H4 (cell line): ENCODE measurements around the gene CRISP2. TPM values are rescaled to one million over a fixed set of nuclear protein-coding genes. Genes with fewer than 3 reads are reported as not detected.

Experiments used
- DNase-seq: peaks from one replicate; pipeline ENCODE4 v3.0.0-alpha.2; 2015; ENCODE audit warnings: low spot score
- total RNA-seq: library from RNA; depleted of rRNA; stranded (reverse); fragments of >200 nt; shearing (Covaris generic); gene quantifications from 2 replicates; pipeline ENCODE4 v1.2.3, GENCODE V29; 2014; rRNA removed

The CRISP2 gene
- total RNA-seq, 1 experiment from 2014 or later: 0.23 TPM

DNA sequence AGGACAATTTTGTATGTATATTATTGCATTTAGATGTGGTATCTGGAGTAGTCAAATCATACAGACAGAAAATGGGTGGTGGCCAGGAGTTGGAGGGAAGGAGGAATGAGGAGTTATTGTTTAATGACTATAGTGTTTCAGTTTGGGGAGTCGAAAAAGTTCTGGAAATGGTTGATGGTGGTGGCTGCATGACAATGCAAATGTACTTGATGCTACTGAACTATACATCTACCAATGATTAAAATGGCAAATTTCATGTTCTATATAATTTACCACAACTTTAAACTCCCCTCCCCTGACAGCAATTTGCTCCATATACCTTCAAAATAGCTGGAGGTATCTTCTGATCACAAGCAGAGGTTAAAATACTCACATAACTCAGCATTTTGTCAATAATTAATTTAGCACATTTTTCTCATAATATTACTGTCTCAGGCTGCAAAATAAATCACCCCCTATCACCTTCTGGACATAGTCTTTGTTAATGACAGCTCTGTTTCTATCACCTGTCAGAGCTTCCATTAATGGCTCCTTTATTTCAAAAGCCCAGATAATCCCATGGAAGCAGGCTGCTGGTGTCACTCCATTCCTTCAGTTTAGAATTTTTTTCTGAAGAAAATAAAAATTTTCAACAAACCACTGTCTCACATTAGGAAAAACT lies 51.0 kb downstream of the CRISP2 start:
- no peak for DNase-seq

DNA sequence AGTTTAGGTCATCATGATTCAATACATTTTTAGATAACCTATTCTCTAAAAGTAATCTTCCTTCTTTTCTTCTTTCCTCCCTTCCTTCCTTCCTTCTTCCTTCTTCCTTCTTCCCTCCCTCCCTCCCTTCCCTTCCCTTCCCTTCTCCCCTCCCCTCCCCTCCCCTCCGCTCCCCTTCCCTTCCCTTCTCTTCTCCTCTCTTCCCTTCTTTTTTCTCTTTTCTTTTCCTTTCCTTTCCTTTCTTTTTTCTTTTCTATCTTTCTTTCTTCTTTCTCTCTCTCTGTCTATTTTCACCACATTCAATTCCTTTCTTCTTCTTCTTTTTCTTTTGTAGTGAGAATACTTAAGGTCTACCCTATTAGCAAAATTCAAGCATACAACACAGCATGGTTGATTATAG lies 59.4 kb downstream of the CRISP2 start:
- no peak for DNase-seq

DNA sequence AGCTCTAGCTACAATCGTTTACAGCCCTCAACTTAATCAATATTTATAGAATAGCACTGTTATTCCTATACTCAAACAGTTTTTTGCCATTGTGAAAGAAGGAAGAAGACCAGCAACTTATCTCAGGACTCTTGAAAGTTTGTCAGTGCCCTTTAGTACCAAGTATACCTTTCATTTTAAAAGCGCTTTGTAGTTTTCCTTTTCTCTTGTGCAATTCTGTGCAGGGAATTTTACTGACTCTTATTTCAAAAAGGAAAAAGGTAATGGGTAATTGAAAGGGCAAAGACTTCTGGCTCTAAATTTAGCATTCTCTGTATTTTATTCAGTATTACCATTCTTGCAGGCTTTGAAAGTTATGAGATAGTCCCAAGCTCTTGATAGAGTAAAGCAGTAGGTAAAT lies 59.9 kb downstream of the CRISP2 start:
- DNase-seq: no peak

DNA sequence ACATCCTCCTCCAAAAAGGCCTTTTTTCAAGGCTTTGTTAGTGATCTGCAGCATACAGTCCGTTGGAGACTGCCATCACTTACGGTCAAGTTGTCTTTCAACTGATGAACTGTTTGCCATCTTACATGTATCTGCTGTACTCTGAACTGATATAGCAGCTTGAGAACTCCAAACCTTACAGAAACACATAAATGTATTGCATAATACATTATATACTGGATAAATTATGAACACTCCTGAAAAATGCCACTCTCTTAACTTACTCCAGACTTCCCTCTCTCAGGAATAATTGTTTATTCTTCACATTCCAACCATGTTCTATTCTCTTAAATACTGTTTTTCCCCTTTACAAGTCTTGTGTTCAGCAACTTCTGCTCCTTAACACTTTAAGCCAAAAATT lies 62.1 kb downstream of the CRISP2 start:
- no peak for DNase-seq

DNA sequence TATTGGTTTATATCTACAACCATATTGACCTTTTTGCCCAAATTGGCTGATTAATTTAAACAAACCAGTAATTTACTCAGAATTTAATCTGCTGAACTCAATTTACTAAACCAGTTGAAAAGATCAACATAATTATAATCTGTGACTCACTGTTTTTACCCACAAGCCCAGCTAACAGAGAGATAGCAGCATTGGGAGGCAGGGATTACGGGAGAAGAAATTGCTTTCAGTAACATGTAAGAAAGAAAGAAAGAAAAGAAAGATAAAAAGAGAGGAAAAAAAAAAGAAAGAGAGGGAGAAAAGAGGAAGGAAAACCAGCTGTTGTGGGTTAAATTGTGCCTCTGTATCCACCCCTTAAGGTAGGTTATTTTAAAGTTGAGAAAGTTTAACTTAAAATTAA lies 63.4 kb downstream of the CRISP2 start:
- peak; percentile 14 for DNase-seq

DNA sequence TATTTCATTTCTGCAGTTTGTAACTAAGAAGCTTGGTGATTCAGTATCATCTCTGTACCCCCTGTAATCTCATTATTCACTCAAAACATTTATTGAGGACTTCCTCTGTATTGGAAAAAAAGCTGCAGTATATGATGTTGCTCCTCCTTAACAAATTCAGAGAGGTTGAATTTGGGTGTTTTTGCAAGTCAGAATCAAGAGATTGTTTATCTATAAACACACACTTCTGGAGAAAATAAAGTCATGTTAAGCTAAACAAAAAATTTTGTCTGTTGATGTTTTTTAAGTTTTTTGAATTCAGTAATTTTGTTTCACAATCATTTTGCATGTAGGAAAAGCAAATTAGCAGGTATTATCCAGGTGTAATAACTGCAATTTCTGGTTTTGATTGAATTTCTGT lies 65.3 kb downstream of the CRISP2 start:
- DNase-seq: no peak

DNA sequence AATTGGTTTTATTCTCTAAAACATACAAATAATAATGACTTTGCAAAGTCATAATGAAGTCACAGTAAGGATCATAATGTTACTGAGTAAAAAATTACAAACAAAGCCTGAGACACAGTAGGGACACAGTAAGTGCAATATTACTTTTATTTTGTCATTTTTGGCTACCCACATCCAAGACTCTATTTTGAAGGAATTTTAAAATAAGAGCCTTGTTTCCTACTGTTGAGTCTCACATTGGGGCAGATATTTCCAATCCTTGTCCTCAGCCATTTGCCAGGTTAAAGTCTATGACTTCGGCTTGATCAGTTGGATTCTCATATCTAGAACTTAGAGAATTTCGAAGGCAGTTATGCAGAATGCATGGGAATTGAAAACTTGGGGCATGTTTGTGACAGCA lies 65.9 kb downstream of the CRISP2 start:
- no peak for DNase-seq

DNA sequence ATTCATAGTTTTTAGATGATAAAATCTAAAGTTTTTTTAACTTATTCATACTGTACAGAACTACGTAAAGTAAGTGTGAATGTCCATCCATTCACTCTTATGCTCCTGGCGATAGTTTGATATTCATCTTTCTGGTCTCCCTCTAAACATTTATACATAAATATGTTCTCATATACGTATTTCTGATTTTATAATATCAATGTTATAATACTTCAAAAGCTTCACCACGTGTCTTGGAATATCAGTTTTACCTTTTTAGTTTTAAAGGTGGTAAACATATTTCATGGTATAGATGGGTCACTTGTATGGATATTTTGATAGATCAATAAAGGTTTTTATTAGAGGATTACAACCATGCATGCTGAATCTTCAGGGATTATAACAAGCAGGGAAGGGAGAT lies 66.4 kb downstream of the CRISP2 start:
- no peak for DNase-seq

DNA sequence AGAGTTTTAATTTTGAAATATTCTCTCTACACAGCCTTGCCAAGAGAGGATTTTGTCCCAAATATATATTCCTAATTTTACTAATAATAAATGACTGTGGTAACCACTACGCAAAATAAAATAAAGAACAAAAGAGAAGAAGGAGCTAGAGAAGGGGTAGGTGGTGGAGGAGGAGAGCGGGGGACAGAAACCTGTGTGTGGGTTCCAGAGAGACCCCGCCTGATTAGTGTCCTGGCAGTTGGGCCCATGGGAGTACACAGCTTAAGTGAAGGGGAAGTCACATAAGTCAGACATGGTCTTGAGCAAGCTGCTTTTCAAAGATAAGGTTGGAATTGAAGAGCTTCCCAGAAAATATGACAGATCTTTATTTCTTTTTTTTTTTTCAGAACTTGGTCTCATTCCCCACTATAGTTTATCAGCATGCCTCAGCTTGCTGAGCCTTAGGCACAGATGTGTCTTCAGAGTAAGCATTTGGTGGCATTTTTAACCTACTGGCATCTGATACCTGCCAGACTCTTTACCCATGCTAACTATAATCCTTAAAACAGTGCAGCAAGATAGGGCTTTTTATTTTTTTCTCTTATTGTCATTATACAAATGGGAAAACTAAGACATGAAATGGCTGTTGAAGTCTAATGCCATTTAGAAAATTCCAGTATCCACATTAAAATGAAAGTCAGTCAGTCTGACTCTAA lies 67.1 kb downstream of the CRISP2 start:
- no peak for DNase-seq

DNA sequence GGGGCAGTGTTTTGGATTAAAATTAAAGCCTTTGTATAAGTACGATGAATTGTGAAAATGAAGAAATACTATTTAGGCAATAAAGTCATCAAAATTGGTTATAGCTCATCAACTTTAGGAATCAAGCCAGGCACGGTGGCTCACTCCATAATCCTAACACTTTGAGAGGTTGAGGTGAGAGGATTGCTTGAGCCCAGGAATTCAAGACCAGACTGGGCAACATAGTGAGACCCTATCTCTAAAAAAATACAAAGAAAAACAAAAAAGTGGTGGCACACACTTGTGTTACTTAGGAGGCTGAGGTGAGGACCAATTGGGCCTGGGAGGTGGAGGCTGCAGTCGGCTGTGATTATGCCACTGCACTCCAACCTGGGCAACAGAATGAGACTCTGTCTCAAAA lies 68.2 kb downstream of the CRISP2 start:
- DNase-seq: no peak

Other genes starting within 250 kb of the CRISP2 start
- gene GLYATL3, start 213.6 kb downstream of the CRISP2 start, total RNA-seq: not detected in 2 replicates
- 2.6 and 2.9 TPM in 2 replicates for gene C6orf141, start 162.9 kb downstream of the CRISP2 start, total RNA-seq
- not detected in 2 replicates for gene RHAG, start 76.7 kb downstream of the CRISP2 start, total RNA-seq
- gene CRISP3, start 30.8 kb upstream of the CRISP2 start, total RNA-seq: not detected in 2 replicates
- gene PGK2, start 73.7 kb upstream of the CRISP2 start, total RNA-seq: not detected in 2 replicates
- gene CRISP1, start 153.0 kb upstream of the CRISP2 start, total RNA-seq: not detected in 2 replicates